Fibroblast of peridontal ligament (primary cell): ENCODE data around the gene PRRX1.

Experiments
- DNase-seq: peaks from one replicate; pipeline ENCODE4 v3.0.0-alpha.2; 2010; ENCODE audit errors: extremely low read depth

PRRX1 gene

GRCh38 chr1:170664828-170665612 is 1.1 kb downstream of the PRRX1 start:
- peak; percentile 51 for DNase-seq

GRCh38 chr1:170665629-170666028 is 1.7 kb downstream of the PRRX1 start:
- peak; percentile 48 for DNase-seq

GRCh38 chr1:170666541-170667254 is 2.8 kb downstream of the PRRX1 start:
- peak; percentile 58 for DNase-seq

GRCh38 chr1:170668209-170669106 is 4.5 kb downstream of the PRRX1 start:
- DNase-seq, result peak; percentile 79

GRCh38 chr1:170669107-170669445 is 5.1 kb downstream of the PRRX1 start:
- DNase-seq, result peak; percentile 50

GRCh38 chr1:170669586-170670530 is 5.9 kb downstream of the PRRX1 start:
- peak; percentile 44 for DNase-seq

GRCh38 chr1:170670802-170671628 is 7.1 kb downstream of the PRRX1 start:
- DNase-seq, result peak; percentile 78

GRCh38 chr1:170671629-170671963 is 7.7 kb downstream of the PRRX1 start:
- no peak for DNase-seq

- DNase-seq, result peak; percentile 27
Measured at GRCh38 chr1:170672316-170672715, 8.4 kb downstream of the PRRX1 start.

- peak; percentile 88 for DNase-seq
Measured at GRCh38 chr1:170674239-170674638, 10.3 kb downstream of the PRRX1 start.

GRCh38 chr1:170674986-170675385 is 11.1 kb downstream of the PRRX1 start:
- peak; percentile 59 for DNase-seq

- DNase-seq, result no peak
Measured at GRCh38 chr1:170675865-170676264, 11.9 kb downstream of the PRRX1 start.

GRCh38 chr1:170676628-170677027 is 12.7 kb downstream of the PRRX1 start:
- peak; percentile 79 for DNase-seq

- peak; percentile 72 for DNase-seq
Measured at GRCh38 chr1:170678027-170678600, 14.2 kb downstream of the PRRX1 start.

GRCh38 chr1:170680428-170680827 is 16.5 kb downstream of the PRRX1 start:
- peak; percentile 90 for DNase-seq

GRCh38 chr1:170682169-170682568 is 18.2 kb downstream of the PRRX1 start:
- DNase-seq, result no peak

GRCh38 chr1:170682809-170683208 is 18.9 kb downstream of the PRRX1 start:
- no peak for DNase-seq

GRCh38 chr1:170685166-170685565 is 21.2 kb downstream of the PRRX1 start:
- peak; percentile 71 for DNase-seq

- no peak for DNase-seq
Measured at GRCh38 chr1:170686291-170686690, 22.4 kb downstream of the PRRX1 start.

GRCh38 chr1:170687621-170688020 is 23.7 kb downstream of the PRRX1 start:
- peak; percentile 50 for DNase-seq
